GM19043 (cell line): ENCODE results near the gene FA2H.
"Not testable (repeated sequence)": the region's sequence is repeated elsewhere in the genome, so short reads cannot be mapped to it uniquely, and the experiment has no call there.

ENCODE experiments used
- ATAC-seq: cut with Tn5 transposase; IDR thresholded peaks from one replicate; pipeline ENCODE4 v1.9.1; 2021; ENCODE audit warnings: low read depth; ENCODE audit not compliant: unreplicated experiment

Gene FA2H

DNA sequence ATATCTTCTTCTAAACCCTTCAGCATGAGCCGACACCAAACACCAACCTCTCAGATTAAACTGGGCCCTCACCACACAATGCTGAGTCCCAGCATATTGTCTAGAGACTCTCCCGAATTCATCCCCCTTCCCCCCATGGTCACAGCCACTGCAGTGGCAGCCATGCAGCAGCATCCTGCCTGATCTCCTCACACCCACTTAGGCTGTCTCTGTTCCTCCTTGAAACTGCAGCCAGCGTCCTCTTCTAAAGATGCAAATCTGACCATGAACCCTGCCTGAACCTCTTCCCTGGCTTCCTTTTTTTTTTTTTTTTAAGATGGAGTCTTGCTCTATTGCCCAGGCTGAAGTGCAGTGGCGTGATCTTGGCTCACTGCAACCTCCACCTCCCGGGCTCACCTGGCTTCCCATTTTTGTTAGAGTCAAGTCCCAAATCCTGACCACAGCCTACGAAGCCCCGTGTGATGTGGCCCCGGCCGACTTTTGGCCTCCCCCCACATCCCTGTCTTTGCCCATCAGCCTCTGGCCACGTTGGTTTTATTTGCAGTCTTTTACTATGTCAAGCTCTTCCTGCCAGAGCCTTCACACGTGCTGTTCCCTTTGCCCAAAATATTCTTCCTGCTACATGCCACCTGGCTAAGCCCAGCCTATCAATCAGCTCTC lies 2.8 kb downstream of the FA2H start:
- peak; percentile 66 for ATAC-seq

DNA sequence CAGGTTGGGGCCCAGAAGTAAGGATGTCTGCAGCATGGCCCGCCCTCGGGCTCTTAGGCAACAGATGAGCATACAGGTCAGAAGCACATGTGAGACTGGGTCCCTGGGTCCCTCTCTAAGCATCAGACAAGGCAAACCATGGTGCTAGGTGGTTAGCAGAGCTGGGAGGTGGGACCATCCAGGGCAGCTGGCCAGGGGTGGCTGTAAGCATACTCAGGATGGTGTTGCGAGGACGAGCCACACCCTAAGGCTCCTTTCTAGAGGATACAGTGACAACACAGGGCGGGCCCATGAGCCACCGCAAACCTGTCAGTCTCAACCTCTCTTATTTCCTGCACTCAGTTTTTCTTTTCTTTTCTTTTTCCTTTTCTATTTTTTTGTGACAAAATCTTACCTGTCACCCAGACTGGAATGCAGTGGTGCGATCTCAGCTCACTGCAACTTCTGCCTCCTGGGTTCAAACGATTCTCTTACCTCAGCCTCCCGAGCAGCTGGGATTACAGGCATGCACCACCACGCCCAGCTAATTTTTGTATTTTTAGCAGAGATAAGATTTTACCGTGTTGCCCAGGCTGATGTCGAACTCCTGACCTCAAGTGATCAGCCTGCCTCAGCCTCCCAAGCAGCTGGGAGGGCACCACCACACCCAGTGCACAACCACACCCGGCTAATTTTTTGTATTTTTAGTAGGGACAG lies 3.6 kb downstream of the FA2H start:
- ATAC-seq, result no peak

DNA sequence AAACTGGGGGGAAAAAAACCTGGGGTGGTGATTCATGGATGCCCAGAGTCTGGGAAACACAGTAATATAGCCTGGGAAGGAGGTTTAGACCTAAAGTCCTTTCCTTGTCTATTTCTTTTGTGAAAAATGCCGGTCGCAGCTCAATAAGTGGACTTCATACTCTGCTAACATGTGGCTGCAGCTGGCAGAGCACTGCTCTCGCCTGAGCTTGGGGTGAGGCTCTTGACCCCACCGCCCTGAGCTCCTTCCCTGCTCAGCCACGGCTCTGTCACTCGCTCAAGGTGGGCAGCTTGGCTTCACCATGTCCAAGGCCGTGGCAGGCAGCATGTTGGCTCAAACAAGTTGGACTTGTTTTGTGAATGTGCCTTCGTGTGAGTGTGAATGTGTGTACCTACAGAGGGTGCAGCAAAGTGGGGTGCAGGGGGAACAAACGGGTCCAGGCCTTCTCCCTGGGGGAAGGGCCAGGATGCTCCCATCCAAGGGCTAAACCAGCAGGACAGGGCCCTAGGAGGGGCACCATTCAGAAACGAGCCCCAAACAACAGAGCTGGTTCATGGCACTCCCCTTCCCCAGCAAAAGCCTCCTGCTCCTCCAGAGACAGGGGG lies 4.9 kb downstream of the FA2H start:
- ATAC-seq, result no peak

DNA sequence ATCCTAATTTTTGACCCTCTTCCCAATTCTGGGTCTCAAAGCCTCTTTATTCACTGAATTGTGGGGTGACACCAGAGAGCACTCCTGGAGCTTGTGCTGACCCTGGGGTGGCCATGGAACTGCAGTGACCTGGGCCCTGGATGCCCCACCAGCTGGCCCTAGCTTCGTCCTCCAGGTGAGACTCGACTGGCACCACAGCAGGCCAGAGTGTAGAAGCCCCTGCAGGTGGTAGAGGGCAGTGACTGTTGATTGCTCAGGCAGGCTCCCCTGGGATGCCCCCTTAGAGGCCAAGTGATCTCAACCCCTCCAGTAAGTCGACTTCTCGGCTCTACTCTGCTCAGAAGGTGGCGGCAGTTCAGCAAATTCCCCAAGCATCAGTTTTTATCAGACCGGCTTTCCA lies 6.4 kb downstream of the FA2H start:
- ATAC-seq, result no peak

DNA sequence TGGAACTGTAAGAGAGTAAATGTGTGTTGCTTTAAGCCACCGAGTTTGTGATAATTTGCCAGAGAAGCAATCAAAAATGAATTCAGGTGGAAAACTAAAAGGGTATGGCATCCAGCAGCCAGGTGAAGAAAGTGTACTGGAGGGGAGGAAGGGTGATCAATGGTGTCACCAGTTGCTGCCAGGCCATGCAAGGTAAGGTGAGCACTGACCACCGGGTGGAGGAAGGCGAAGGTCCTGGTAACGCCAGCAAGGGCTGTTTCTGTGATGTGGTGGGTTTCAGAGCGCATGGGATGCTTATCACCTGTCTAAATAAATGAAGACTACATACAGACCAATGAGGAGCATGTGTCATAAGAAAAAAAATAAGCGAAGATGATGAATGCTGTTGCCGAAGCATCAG lies 6.9 kb downstream of the FA2H start:
- ATAC-seq, result no peak

DNA sequence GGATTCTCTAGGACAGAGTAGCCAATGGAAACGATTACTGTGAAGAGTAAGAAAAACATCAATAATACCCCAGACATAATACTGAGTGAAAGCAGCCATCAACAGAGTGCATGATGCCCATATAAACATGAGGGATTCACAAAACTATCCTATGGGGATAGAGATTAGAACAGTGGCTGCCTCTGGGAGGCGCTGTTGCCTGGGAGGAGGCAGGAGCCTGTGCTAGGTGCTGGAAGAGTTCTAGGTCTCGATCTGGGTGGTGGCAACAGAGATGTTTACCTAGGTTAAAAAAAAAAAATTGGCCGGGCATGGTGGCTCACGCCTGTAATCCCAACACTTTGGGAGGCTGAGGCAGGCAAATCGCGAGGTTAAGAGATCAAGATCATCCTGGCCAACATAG lies 7.9 kb downstream of the FA2H start:
- ATAC-seq, result no peak

DNA sequence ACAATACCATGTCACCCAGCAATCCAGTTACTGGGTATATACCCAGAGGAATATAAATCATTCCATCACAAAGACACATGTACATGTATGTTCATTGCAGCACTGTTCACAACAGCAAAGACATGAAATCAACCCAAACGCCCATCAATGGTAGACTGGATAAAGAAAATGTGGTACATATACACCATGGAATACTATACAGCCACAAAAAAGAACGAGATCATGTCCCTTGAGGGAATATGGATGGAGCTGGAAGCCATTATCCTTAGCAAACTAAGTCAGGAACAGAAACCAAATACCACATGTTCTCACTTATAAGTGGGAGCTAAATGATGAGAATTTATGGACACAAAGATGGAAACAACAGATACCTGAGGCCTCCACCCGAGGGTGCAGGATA lies 10.4 kb downstream of the FA2H start:
- not testable (repeated sequence) for ATAC-seq

DNA sequence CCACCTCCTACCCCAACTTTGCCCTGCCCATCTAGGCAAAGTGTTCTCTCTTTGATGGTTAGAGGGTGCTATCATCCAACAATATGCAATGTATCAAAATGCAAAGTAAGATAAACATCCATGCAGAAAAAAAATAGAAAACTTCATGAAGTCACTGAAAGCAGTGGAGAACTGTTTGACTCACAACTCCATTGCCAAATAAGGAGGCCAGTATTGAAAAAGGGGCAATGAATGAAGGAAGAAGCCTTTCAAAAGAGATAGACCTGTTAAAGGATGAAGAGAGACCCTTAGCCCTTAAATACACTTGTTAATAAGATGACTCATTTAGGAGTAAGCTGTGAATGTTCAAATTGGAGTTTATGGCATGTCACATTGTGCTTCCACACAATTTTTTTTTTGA lies 13.0 kb downstream of the FA2H start:
- ATAC-seq, result no peak

DNA sequence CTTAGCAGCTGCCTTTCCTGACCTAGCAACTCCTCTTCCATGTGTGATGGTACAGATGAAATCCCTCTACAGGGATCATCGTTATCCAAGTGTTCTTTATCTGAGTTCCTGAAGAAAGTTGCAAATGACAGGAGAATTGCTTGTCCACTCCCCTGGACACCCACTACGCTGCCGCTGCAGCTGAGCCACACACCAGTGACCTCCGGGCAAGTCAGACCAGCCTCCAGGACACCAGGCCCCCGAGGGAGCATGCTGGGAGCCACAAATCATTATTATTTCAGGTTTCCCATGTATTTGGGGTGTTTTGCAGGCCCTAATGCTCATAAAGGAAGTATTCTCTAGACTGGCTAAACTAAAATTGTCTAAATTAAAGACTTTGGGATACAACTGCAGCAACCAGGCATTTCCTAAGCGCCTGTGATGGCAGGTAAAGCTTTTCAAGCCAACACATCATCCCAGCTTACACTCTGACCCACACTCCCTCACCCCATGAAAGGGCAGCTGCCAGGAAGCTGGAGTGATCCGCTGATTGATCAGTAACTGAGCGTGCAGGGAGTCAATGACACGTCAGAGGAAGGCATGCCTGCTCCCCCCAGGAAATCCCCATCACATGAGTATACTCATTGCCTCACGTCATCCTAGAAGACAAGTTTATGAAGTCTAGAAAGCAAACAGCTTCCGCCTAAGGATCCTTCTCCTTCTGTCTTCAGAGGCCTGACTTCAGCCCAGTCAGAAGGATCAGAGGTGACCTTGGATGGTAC lies 14.4 kb downstream of the FA2H start:
- ATAC-seq, result peak; percentile 72

DNA sequence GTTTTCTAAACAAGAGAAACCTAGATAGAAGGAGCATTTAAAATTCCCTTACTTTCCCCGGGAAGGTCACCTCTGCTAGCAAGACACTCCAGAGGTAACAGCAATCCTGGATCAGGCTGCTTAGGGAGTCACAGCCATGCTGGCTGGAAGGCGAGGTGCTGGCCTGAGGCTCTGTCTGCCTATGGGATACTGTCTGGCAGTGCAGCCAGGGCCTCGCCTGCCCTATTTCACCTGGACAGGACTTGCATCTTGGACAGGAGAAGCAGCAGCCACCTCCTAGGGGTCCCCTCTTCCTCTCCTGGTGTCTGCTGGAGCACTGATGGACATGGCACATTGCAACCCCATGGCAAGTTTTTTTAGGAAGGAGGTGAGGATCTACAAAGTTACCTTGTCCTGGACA lies 15.1 kb downstream of the FA2H start:
- ATAC-seq, result no peak

DNA sequence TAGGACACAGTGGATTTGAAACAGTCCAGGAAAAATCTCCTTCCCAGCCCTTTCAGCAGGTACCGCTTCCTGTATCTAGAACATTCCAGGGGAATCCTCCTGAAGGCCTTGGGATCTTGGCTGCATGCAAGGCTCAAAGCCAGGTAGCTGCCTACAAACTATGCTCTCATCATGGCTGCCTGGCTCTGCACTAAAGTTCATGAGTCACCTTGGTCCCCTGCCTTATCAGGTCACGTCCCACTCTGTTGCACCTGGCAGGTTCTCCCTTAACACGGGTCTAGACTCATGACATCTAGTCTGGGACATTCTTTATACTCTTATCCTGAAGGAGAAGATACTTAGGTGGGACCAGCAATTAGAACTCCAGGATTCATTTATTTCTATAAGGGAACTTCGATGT lies 15.8 kb downstream of the FA2H start:
- no peak for ATAC-seq

DNA sequence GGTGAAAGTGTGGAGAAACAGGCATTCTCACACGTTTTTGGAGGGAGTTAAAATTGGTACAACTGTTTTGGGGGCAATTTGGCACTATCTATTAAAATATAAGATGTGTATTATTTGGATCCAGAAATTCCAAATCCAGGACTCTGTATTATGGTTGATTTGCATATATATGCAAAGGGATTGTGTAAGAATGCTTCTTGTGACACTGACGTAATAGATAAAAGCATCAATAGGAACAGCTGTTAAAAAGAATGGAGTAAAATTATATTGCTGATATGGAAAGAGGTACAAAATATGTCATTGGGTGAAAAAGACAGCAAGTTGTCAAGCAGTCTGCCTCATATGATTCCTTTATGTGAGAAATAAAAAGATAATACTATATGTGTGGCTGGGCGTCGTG lies 17.3 kb downstream of the FA2H start:
- no peak for ATAC-seq

DNA sequence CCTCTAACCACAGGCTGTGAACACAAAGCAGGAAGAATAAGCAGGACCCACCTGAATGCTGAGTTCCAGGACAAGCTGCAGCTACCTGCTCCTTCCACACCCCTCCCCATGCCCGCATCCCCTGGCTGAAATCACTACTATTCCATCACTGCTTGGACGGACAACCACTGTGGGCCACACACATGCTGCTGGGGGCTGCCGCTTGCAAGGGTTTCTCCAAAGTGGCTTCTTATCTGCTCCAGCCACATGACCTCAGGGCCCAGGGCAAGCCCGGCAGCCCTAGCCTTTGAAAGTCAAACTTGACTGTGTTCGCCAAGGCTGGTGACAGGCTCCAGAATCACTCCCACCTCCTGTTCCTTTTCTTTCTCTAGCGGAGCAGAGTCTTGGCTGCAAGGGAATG lies 18.4 kb downstream of the FA2H start:
- ATAC-seq, result no peak

DNA sequence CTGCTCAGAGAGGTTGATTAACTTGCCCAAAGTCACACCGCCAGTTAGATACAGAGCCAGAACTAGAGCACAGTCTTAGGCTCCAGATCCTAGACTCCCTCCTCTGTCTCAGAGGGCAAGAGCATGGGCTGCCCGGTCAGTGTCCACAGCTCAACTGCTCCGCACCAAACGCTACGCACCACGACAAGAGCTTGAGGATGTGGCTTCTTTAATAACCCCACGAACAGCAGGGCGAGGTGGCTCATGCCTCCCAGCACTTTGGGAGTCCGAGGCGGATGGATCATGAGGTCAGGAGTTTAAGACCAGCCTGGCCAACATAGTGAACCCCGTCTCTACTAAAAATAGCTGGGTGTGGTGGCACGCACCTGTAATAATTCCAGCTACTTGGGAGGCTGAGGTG lies 21.4 kb downstream of the FA2H start:
- no peak for ATAC-seq

DNA sequence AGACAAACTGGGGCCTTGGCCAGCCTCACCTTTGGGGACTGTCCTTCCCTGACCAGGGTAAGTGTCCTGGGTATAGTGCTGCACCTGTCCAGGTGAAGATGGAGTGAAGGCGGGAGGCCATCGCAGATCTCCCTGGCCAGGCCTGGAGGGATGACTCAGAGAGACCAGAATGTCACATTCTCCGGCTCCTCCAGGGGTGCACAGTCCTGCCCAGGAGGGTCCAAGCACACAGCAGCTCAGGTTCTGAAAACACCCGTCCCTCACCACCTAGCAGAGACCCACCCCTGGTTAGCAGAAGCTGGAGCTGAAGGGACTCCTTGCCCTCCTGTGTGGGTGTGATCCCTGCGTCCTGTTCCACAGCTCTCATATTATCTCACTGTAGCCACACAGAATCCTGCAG lies 21.9 kb downstream of the FA2H start:
- no peak for ATAC-seq

DNA sequence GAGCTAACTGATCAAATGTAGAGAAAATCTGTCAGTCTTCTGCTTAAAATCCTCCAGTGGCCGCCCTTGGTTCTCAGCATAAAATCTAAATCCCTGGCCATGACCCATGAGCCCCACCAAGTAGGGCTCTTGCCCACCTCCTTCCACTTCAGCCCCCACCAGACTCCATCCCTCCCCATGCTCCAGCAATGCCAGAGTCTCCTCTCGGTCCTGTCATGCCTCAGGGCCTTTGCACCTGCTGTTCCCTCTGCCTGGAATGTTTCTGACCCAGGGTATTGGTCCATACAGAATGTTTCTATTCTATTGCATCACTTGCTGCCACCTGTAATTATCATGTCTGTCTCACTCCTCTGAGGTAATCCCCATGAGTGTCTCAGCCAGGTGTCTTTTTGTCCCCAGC lies 22.4 kb downstream of the FA2H start:
- no peak for ATAC-seq

DNA sequence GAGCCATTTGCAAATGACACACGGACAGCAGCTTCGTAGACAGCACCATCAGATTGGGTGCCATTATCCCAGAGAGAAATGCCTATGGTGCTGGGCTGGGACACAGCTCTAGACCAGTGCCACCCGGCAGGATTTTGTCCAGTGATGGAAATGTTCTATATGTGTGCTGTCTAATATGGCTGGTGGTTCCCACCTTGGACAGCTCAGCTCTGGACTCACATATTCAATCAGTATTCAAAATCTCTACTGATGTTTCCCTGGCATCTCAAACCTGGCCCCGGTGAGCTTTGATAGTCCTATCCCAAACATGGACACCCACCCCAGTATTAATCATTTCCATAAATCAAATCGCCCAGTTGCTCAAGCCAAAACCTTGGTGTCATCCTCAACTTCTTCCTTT lies 23.0 kb downstream of the FA2H start:
- ATAC-seq, result no peak

DNA sequence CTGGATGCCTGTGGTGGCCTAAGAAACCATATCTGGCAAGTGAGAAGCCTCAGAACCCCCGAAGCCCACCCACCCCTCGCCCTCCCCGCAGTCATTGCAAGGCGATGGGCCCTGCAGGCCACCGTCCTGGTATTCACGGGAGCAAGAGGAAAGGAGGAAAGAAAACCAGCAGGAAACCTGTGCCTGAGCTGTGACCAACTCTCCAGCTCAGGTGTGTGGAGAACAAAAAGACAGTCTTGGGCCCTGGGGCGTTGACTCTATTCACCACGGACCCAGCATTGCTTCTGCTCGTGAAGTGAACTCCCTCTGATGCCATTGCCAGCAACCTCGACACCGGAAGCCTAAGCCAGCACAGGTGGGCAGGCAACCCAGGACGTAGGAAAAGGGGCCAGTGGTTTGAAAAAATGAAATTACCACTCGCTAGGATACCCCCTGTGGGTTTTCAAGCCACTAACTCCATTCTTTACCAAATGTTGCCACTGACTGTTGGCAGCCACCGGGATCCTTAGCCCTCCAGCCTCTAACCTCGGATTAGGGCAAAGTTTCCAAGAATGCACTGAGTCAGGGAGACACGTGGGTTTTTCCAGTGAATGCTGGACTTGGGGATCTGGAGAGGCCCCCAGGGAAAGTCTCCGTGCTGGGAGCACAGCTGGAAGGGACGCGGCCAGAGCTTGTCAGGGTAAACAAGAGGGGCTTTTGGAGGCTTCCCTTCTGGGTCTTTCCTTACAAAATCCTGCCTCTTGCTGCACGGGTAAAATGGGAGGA lies 25.1 kb downstream of the FA2H start:
- no peak for ATAC-seq

DNA sequence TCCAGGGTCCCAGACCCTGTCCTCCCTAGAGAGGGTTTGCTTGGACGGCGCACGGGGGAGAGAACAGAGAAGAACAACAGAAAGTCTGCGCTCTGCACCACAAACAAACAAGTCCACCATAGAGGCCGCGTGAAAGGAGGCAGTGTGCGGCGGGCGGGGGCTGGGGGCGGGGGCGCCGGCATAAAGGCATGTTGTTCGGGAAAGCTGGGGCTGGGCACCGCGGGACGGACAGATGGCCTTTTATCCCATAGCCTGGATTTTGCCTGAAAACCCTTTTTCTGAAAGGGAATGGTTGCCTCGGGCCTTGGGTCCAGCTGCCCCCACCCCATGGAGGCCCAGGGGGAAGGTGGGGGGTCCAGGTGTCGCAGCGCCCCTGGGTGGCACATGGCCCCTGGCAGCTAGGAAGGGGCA lies 26.0 kb downstream of the FA2H start:
- no peak for ATAC-seq

DNA sequence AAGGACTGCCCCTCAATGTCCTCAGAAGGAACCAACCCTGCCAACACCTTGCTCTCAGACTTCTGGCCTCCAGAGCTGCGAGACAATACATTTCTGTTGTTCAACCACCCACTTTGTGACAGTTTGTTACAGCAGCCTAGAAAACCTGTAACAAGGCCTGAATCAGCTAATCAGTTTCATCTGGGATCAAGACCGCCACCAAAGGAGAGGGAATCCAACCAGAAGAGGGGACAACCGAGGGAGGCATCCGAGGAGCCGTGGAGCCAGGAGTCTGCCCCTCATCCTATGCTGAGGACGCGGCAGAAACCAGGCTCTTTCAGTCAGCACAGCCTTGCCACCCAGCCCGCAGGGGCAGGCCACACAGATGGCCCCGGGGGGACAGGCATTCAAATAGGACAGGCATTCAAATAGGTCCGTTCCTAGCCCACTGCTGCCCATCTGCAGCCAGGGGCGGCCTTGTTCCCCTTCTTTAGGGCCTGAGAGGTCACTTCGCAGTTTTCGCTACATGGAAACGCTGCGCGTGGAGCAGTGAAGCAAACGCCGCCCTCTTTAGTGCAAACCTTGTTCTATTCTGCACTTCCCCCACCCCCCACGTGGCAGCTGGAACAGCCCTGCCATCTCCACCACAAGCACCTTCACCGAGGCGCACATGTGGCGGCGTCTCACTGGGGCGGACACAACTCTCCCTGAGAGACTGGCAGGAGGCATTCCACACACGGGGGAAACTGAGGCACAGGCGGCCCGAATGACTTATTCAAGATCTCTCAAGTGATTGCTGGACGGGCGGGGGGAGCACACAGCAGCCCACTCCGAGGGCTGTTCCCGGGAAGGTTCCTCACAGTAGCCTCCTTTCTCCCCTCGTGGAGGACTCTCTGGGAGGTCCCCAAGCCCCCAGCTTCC lies 26.7 kb downstream of the FA2H start:
- ATAC-seq, result no peak
